ENCODE measurements around the gene INSYN1. TPM values are rescaled to one million over a fixed set of nuclear protein-coding genes. Genes with fewer than 3 reads are reported as not detected.
A peak's percentile ranks its signal among the peaks of the same experiment; 100 is the strongest.
"Not testable (repeated sequence)": the region's sequence is repeated elsewhere in the genome, so short reads cannot be mapped to it uniquely, and the experiment has no call there.

The INSYN1 gene
- total and polyA plus RNA-seq, 9 donors: 0.43 to 86.3 (median 31.1) TPM

GRCh38 chr15:73704869-73705645 is 48.1 kb downstream of the INSYN1 start:
- no peaks in the 10 kb centered on the region for H3K9me3 ChIP-seq
- peak overlapping the region; percentile 16 to 69 for H3K27ac ChIP-seq
- intact Hi-C loops (cut with DNase I): loop anchor here in 3 of 4 donors (5.0 to 10.0 kb wide), 4 partner anchors 68 to 460 kb away; no protein-coding TSS in a partner anchor
- no peak overlapping the region for H3K4me3 ChIP-seq
- 18 to 21% (median 20%) methylated on average over 13 of the region's 13 CpGs for WGBS, 3 donors
- no peaks in the 10 kb centered on the region for H3K36me3 ChIP-seq
- no peak for TF ChIP-seq POLR2A (IDR thresholded peaks at IDR 0.05)
- TF ChIP-seq CTCF (IDR thresholded peaks at IDR 0.05): peak; percentile 51 to 64 (median 60)
- peak; percentile 68 to 82 (median 72) for DNase-seq
- H3K4me1 ChIP-seq (ENCODE audit: insufficient read depth): peaks cover 8% of the 10 kb centered on the region
- no peaks in the 10 kb centered on the region for H3K27me3 ChIP-seq

GRCh38 chr15:73704142-73704868 is 48.8 kb downstream of the INSYN1 start:
- H3K27ac ChIP-seq: peak overlapping the region in 1 of 2 donors; percentile 69
- not testable (repeated sequence) for H3K36me3 ChIP-seq; H3K4me3 ChIP-seq; DNase-seq; H3K4me1 ChIP-seq (ENCODE audit: insufficient read depth); H3K27me3 ChIP-seq; H3K9me3 ChIP-seq
- intact Hi-C loops (cut with DNase I): loop anchor here in 3 of 4 donors (5.0 to 10.0 kb wide), 3 partner anchors 67 to 460 kb away; no protein-coding TSS in a partner anchor
- WGBS, 3 donors: 79 to 85% (median 82%) methylated on average over 15 to 23 of the region's 23 CpGs

GRCh38 chr15:73703601-73704000 is 49.5 kb downstream of the INSYN1 start:
- WGBS, 3 donors: 86 to 92% (median 87%) methylated on average over 23 of the region's 23 CpGs
- peak in 1 of 5 donors; percentile 46 for DNase-seq
- H3K9me3 ChIP-seq; H3K27ac ChIP-seq; H3K4me1 ChIP-seq (ENCODE audit: insufficient read depth); H3K27me3 ChIP-seq; H3K4me3 ChIP-seq; H3K36me3 ChIP-seq: not testable (repeated sequence)
- intact Hi-C loops (cut with DNase I): loop anchor here in 3 of 4 donors (5.0 to 10.0 kb wide), 3 partner anchors 66 to 459 kb away; no protein-coding TSS in a partner anchor

GRCh38 chr15:73702311-73703239 is 50.6 kb downstream of the INSYN1 start:
- H3K36me3 ChIP-seq; H3K4me3 ChIP-seq; H3K27me3 ChIP-seq; H3K27ac ChIP-seq; DNase-seq; H3K4me1 ChIP-seq (ENCODE audit: insufficient read depth); H3K9me3 ChIP-seq: not testable (repeated sequence)
- WGBS, 3 donors: 82 to 84% (median 84%) methylated on average over 22 to 33 of the region's 33 CpGs
- intact Hi-C loops (cut with DNase I): loop anchor here in 3 of 4 donors (5.0 to 10.0 kb wide), 3 partner anchors 65 to 458 kb away; no protein-coding TSS in a partner anchor

- Histone ChIP-seq H3K27ac (no peak overlapping the region), H3K27me3 (no peaks in the 10 kb centered on the region), H3K4me1 (ENCODE audit: insufficient read depth) (peaks cover 9% of the 10 kb centered on the region), H3K36me3 (no peaks in the 10 kb centered on the region), H3K9me3 (no peaks in the 10 kb centered on the region), H3K4me3 (no peak overlapping the region)
- 35 to 38% (median 38%) methylated on average over 13 of the region's 13 CpGs for WGBS, 3 donors
- TF ChIP-seq EP300 (IDR thresholded peaks at IDR 0.05): no peak
- peak; percentile 83 to 95 (median 85) for TF ChIP-seq CTCF (IDR thresholded peaks at IDR 0.05)
- TF ChIP-seq POLR2A (IDR thresholded peaks at IDR 0.05): no peak
- intact Hi-C loops (cut with DNase I): loop anchor here in 3 of 4 donors (5.0 to 10.0 kb wide), 3 partner anchors 63 to 455 kb away; no protein-coding TSS in a partner anchor
- DNase-seq: peak; percentile 72 to 85 (median 82)
Observed at GRCh38 chr15:73700041-73700842, 52.9 kb downstream of the INSYN1 start.

Measured in ovary (tissue), 9 donors.